Measurements from ENCODE around the gene LBX1.

DNA sequence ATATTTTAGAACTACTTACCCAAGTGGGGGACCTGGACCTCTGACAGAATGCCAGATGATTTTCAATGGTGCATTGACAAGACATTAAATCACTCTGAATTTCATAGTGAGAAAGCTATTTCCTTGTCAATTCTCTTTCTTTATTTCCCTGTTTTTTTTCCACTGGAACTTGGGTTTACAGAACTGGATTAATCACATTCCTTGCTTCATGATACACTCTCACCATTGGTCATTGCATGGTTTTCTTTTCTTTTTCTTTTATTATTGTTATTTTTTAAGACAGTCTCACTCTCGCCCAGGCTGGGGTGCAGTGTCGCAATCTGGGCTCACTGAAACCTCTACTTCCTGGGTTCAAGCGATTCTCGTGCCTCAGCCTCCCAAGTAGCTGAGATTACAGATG lies 38.5 kb upstream of the LBX1 start:
- TF ChIP-seq BHLHE40 (IDR thresholded peaks at IDR 0.05; ENCODE audit: borderline replicate concordance), result no peak
- no peak for TF ChIP-seq ZNF384 (IDR thresholded peaks at IDR 0.05)
